Measurements from ENCODE around the gene USP24.

Gene USP24

GRCh38 chr1:55050283-55050682, 164.9 kb downstream of the USP24 start:
- no peak for DNase-seq

- DNase-seq: no peak
Measured at GRCh38 chr1:55049914-55050278, 165.3 kb downstream of the USP24 start.

- no peak for DNase-seq
Measured at GRCh38 chr1:55049271-55049913, 165.8 kb downstream of the USP24 start.

GRCh38 chr1:55048453-55049270, 166.5 kb downstream of the USP24 start:
- DNase-seq: no peak

GRCh38 chr1:55047611-55048010, 167.6 kb downstream of the USP24 start:
- DNase-seq: no peak

- DNase-seq: no peak
Measured at GRCh38 chr1:55046871-55047270, 168.3 kb downstream of the USP24 start.

GRCh38 chr1:55045430-55045829, 169.7 kb downstream of the USP24 start:
- no peak for DNase-seq

- DNase-seq: no peak
Measured at GRCh38 chr1:55044617-55045397, 170.4 kb downstream of the USP24 start.

- no peak for DNase-seq
Measured at GRCh38 chr1:55043726-55044125, 171.4 kb downstream of the USP24 start.

GRCh38 chr1:55043011-55043410, 172.2 kb downstream of the USP24 start:
- DNase-seq: no peak

GRCh38 chr1:55041613-55042012, 173.6 kb downstream of the USP24 start:
- no peak for DNase-seq

- no peak for DNase-seq
Measured at GRCh38 chr1:55040933-55041494, 174.2 kb downstream of the USP24 start.

GRCh38 chr1:55040083-55040932, 174.9 kb downstream of the USP24 start:
- no peak for DNase-seq

GRCh38 chr1:55039342-55040082, 175.7 kb downstream of the USP24 start, which contains the start of gene PCSK9:
TSS of gene PCSK9 (plus strand) at chr1:55039548. CDS start at chr1:55039838, 290 bp downstream.
- peak; percentile 5 for DNase-seq

GRCh38 chr1:55038974-55039341, 176.2 kb downstream of the USP24 start:
- DNase-seq: no peak

GRCh38 chr1:55038552-55038838, 176.7 kb downstream of the USP24 start:
- DNase-seq: no peak

- DNase-seq: no peak
Measured at GRCh38 chr1:55037733-55038551, 177.2 kb downstream of the USP24 start.

GRCh38 chr1:55035904-55036303, 179.3 kb downstream of the USP24 start:
- no peak for DNase-seq

GRCh38 chr1:55034476-55035133, 180.6 kb downstream of the USP24 start:
- DNase-seq: no peak

- DNase-seq: no peak
Measured at GRCh38 chr1:55033265-55033614, 181.9 kb downstream of the USP24 start.
